IgD-negative memory B cell (primary cell): ENCODE data around the gene LEMD1. TPM values are rescaled to one million over a fixed set of nuclear protein-coding genes. Genes with fewer than 3 reads are reported as not detected.
A peak's percentile ranks its signal among the peaks of the same experiment; 100 is the strongest.

Source experiments
- H3K27ac Mint-ChIP-seq, 3 donors: one replicate each; pipeline ENCODE4 v1.8.0; 2020 to 2022; ENCODE audit warnings: mild to moderate bottlenecking in 3 of 3, mixed read lengths in 3 of 3, moderate library complexity in 1 of 3
- H3K27me3 Mint-ChIP-seq: one replicate; pipeline ENCODE4 v1.8.0; 2021; ENCODE audit warnings: mixed read lengths
- H3K36me3 Mint-ChIP-seq: one replicate; pipeline ENCODE4 v1.8.0; 2020; ENCODE audit warnings: mild to moderate bottlenecking, mixed read lengths
- H3K4me1 Mint-ChIP-seq, 3 donors: one replicate each; pipeline ENCODE4 v1.8.0; 2020 to 2022; ENCODE audit warnings: mixed read lengths in 3 of 3, mild to moderate bottlenecking in 1 of 3
- H3K4me3 Mint-ChIP-seq, 4 donors: one replicate each; pipeline ENCODE4 v1.8.0; 2020 to 2022; ENCODE audit warnings: mild to moderate bottlenecking in 4 of 4, mixed read lengths in 4 of 4, moderate library complexity in 3 of 4
- H3K9me3 Mint-ChIP-seq, 3 donors: one replicate each; pipeline ENCODE4 v1.8.0; 2020 to 2021; ENCODE audit warnings: mixed read lengths in 3 of 3, mild to moderate bottlenecking in 1 of 3
- polyA plus RNA-seq: library from polyadenylated mRNA; unstranded; fragments of 300-500 nt; fragmentation: Illumina TruSeq; gene quantifications from one replicate; pipeline ENCODE4 v1.2.3, GENCODE V29; 2021

Gene LEMD1, protein sequence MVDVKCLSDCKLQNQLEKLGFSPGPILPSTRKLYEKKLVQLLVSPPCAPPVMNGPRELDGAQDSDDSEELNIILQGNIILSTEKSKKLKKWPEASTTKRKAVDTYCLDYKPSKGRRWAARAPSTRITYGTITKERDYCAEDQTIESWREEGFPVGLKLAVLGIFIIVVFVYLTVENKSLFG
- not detected for polyA plus RNA-seq

DNA sequence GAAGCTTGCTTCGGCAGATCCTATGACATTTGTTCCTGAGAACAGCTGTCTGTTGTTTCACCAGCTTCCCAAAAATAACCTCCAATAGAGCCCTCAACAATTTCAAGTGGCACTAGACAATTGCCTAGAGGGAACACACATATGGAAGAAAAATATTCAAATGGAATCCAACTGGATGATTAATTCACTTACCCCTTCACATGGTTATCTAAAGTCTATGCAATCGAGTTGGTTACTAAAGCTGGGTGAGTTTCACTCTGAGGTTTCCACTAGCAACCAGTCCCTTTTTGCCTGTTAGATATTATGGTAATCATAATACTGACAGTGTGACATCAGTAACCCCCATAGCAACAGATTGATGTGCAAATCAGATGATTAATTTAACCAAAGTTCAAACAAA lies at the start of gene LEMD1:
Gene LEMD1 (minus strand): TSS at position 259 of the 400 bp plus-strand sequence. CDS start 1,520 bp downstream, outside the sequence.
- Mint-ChIP-seq H3K4me3 (no peak within 1 kb of the TSS), H3K4me1 (peaks cover 0 to 3% (median 0%) of the 10 kb centered on the region in 3 donors), H3K27ac (no peak within 1 kb of the TSS), H3K27me3 (peaks cover 3% of the 10 kb centered on the region), H3K9me3 (no peaks in the 10 kb centered on the region), H3K36me3 (no peaks in the 10 kb centered on the region)

DNA sequence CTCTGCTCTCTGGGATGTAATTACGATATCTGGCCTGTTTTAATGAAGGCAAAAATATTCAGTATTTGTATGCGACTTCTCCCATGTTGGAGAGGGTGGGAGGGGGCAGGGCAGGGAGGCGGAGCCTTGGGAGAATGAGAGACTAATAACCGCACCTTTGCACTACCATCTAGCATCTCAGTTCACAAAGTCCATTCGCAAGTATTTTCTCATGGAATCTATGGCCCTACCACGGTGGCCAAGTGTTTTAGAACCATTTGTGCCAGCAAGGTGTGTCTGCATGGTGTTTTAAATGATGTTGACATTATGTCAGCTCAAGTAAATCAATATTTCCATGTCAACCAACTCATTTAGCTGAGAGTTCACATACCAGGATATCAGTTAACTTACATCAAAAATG lies 48.3 kb upstream of the LEMD1 start:
- Mint-ChIP-seq H3K4me3 (no peak overlapping the region), H3K36me3 (peaks cover 9% of the 10 kb centered on the region), H3K9me3 (peaks cover 0 to 6% (median 2%) of the 10 kb centered on the region in 3 donors), H3K27me3 (peaks cover 19% of the 10 kb centered on the region), H3K27ac (no peak overlapping the region), H3K4me1 (peaks cover 0 to 4% (median 0%) of the 10 kb centered on the region in 3 donors)

DNA sequence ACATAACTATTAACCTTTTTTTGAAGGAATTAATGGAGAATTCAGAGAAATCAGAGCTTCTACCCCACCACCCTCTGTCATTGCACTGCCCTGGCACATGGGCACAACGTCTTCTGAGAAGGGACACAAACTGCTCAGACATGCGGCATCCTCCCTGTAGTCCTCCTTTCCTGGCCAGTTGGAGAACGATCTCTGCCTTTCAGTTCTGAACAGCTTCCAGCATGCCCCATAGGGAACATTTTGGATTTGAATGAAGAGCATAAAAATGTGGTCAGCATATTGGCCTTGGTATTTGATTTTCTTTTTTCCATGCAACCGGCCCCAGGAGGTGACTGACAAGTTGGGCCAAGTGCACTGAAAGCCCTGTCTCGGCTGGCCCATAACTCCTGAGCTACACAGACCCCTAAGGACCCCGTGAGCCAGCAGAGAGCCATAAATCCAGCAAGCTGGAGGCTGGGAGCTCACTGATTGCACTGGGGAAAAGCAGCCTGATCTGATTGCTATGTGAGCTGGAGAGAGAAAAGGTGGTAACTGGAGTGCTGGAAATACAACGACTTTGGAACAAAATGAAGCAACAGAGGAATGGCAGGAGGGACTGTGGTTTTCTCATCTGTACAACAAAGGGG lies 44.9 kb upstream of the LEMD1 start:
- Mint-ChIP-seq H3K27me3 (peaks cover 6% of the 10 kb centered on the region), H3K4me3 (no peak overlapping the region), H3K27ac (no peak overlapping the region), H3K36me3 (peaks cover 3% of the 10 kb centered on the region), H3K9me3 (no peaks in the 10 kb centered on the region), H3K4me1 (no peaks in the 10 kb centered on the region)

DNA sequence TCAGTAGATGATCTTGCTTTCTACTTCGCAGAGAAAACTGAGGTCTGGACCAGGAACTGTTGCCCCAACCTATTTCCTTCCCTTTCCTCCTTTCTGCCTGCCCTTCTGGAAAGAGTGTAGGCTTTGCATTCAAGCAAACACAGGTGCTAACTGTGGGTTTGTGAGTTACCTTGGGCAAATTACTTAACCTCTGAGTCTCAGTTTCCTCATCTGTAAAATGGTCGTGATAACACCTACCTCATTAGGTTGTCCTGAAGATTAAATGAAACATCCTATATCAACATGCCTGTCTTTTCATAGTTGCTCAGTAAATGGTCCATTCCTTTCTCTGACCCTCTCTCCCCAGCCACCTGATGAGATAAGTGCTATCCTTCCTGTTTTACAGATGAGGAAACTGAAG lies 43.5 kb upstream of the LEMD1 start:
- Mint-ChIP-seq H3K4me3 (no peak overlapping the region), H3K27me3 (peaks cover 9% of the 10 kb centered on the region), H3K36me3 (peaks cover 3% of the 10 kb centered on the region), H3K27ac (no peak overlapping the region), H3K4me1 (no peaks in the 10 kb centered on the region), H3K9me3 (no peaks in the 10 kb centered on the region)

DNA sequence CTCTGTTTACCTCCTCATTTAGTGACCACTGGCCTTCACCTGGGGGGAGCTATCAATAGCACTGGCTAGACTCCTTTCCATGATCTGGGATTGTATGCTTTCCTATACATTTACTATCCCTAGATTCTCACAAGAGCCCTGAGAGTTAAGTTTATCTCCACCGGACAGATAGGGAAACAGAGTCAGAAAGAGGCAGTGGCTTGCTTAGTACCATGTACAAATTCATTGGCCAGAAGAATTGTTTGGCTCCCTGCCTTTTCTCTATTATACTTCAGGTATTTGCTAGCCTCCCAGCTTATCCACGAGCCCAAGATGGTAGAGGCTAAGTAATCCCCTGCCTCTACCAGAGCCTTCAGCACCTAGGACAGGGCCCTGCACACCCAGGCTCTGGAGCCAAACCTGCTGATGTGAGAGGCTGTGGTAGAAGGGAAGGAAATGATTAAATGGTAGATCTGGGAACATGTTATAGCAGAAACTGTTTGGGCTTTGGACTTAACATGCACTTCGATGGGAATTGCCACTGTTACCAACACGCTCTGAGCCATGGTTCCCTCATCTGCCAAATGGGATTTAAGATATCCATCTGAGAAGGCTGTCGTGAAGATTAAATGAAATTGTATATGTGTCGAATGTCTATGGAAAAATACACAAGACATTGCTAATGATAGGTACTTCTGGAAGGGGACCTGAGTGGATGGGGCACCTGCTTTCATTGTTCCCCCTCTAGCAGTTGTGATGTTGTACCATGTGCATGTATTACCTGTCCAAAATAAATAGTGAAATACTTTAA lies 37.1 kb upstream of the LEMD1 start:
- Mint-ChIP-seq H3K36me3 (peaks cover 2% of the 10 kb centered on the region), H3K27me3 (peaks cover 37% of the 10 kb centered on the region), H3K4me3 (peak overlapping the region in 1 of 4 donors; percentile 11)

DNA sequence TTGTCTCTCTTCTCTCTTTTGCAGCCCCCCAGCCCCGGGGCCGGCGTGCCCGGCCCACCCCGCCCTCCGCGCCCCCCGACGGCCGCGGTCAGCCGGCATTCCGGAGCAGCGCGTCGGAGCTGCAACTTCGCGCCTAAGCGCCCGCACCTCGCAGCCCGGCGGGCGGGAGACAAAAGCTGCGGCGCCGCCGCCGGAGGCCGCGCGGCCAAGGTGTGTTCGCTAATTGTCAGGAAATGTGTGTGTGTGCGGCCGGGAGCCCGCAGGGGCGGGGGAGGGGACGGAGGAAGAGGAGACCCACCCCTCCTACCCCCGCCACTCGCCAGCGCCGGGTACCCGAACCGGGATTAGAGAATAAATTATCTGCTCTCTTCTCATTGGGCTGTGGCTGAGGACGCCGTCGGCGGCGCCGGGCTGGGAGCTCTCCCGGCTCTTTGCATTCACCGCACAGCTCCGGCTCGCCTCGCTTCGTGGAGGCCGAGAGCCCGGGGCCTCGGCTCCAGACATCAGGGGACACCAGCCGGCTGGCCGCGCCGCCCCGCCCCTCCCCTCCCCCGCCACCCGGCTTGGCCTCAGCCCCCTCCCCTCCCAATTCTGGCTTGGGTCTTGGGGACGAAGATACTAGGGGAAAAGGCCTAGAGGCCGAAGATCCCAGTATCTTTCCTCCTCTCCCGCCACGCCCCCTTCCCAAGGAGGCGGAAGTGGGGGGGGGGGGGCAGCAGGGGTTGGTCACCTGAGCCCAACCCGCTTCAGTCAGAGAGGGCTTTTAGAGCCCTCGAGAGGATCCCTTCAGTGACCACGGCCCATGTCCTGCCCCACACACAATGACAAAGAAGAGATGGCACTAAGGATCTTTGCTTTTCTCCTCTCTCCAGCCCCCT lies 35.3 kb upstream of the LEMD1 start:
- Mint-ChIP-seq H3K27me3 (peaks cover 50% of the 10 kb centered on the region), H3K36me3 (peaks cover 2% of the 10 kb centered on the region), H3K27ac (peak overlapping the region in 1 of 3 donors; percentile 27), H3K4me3 (peak overlapping the region; percentile 77 to 92 (median 85)), H3K4me1 (peaks cover 7 to 8% (median 8%) of the 10 kb centered on the region in 3 donors), H3K9me3 (no peaks in the 10 kb centered on the region)

More for the DNA sequence above, 37.1 kb upstream of the LEMD1 start:
- Mint-ChIP-seq H3K4me1 (peaks cover 7 to 8% (median 8%) of the 10 kb centered on the region in 3 donors), H3K9me3 (no peaks in the 10 kb centered on the region), H3K27ac (no peak overlapping the region)

DNA sequence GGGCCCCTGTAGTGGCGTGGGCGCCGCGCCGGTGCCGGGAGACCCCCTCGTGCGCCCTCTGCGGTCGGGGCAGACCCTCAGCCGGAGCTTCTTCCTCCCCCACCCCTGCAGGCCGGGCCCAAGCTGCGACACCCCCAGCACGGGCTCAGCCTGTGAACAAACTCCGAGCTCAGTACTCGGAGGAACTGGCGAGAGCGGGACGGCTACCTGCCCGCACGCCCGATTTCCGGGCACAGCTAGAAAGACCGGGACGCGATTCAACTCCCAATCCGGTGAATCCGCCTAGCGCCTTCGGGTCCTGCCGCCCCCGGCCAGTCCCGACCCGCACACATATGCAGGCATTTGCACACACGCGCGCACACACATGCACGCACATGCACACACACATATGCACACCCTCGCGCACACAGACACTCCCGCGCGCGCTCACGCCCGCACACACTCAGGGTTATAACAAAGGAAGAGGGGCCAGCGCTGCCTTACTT lies 34.6 kb upstream of the LEMD1 start:
- no peaks in the 10 kb centered on the region for H3K9me3 Mint-ChIP-seq

DNA sequence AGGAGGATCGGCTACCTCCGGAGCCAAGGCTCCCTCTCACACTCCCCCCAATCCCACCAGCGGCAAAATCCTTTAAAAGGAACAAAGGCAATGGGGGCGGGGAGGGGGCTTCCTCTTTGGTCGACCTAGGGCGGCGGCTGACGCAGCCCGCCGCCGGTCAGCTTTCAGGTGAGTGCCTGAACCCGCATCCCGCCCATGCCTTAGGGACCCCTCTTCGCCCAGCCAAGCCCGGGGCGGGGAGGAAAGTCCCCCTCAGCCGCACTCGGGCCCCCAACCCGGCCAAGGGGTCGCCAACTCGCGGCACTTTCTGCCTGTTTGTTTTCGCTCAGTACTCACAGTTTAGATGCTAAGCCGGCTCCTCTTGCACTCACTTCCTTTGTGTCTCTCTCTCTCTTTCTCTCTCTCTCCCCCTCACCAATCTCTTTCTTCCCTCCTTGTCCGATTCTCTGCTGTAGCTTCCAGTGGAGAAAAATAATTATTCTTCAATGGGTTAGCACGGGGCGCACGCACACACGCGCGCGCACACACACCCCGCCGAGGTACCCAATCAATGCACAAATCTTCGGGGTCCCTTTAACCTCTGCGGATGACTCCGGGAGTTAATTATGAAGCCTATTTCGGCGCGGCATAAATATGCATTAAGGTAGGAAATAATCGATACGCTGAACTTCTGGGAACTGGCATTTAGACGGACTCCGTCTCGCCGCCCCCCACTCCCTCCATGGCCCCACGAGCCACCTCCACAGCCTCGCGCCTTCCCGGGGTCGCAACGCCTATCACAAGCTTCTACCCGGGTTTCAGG lies 33.9 kb upstream of the LEMD1 start, which contains the start of gene BLACAT1:
Gene BLACAT1 (minus strand): TSS at position 465 of the 802 bp plus-strand sequence.
- H3K4me1 Mint-ChIP-seq, result peaks cover 7 to 8% (median 8%) of the 10 kb centered on the region in 3 donors
- H3K4me3 Mint-ChIP-seq, result peak within 1 kb of the TSS; percentile 77 to 92 (median 86)
- peak within 1 kb of the TSS in 1 of 3 donors; percentile 42 for H3K27ac Mint-ChIP-seq
- peaks cover 2% of the 10 kb centered on the region for H3K36me3 Mint-ChIP-seq
- no peaks in the 10 kb centered on the region for H3K9me3 Mint-ChIP-seq
- H3K27me3 Mint-ChIP-seq, result peaks cover 54% of the 10 kb centered on the region

More for the DNA sequence above, 34.6 kb upstream of the LEMD1 start:
- H3K4me1 Mint-ChIP-seq, result peaks cover 7 to 8% (median 8%) of the 10 kb centered on the region in 3 donors
- peaks cover 51% of the 10 kb centered on the region for H3K27me3 Mint-ChIP-seq
- H3K27ac Mint-ChIP-seq, result no peak overlapping the region
- peaks cover 2% of the 10 kb centered on the region for H3K36me3 Mint-ChIP-seq
- H3K4me3 Mint-ChIP-seq, result peak overlapping the region; percentile 77 to 92 (median 86)

DNA sequence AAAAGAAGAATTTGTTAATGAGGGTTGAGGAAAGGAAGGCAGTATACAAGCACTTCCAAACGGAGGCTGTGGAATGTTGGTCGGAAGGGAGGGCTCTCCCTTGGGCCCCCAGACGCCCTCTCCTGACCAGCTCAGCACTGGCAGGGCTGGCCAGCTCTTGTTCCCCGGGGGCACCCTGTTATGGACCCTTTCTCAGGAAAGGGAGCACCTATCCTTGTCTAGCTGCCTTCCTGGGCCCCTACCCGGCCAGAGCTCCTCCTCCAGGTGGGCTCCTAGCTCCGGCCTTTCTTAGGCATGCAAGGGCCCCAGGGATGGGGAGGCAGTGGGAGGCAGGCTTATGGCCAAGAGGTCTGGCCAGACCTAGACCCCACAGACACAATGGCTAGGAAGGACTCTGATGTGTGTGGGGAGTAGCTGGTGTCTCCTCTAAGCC lies 33.1 kb upstream of the LEMD1 start:
- Mint-ChIP-seq H3K9me3 (no peaks in the 10 kb centered on the region), H3K27ac (no peak overlapping the region), H3K4me1 (peaks cover 7 to 8% (median 8%) of the 10 kb centered on the region in 3 donors), H3K4me3 (peak overlapping the region in 1 of 4 donors; percentile 55), H3K36me3 (peaks cover 2% of the 10 kb centered on the region), H3K27me3 (peaks cover 50% of the 10 kb centered on the region)

DNA sequence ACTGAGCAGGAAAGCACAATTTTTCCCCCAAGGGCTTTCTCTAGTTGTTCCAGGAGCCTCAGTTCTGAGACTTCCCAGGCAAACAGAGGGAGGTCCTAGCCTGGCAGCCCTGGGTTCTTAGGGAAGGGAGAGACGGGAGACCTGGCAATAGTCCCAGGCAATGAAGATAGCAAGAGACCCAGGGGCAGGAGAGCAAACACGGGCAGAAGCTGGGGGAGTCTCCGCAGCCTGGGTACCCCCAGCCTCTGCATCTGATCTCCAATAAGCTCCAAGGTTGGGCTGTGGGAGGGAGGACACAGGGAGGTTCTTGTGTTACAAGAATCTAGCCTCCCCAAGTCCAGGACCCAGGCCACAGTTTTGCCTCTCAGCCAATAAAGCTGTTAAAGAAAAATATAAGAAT lies 31.6 kb upstream of the LEMD1 start:
- Mint-ChIP-seq H3K27me3 (peaks cover 45% of the 10 kb centered on the region), H3K4me1 (peaks cover 7 to 11% (median 8%) of the 10 kb centered on the region in 3 donors), H3K36me3 (peaks cover 2% of the 10 kb centered on the region), H3K4me3 (peak overlapping the region in 1 of 4 donors; percentile 17), H3K9me3 (no peaks in the 10 kb centered on the region), H3K27ac (no peak overlapping the region)

DNA sequence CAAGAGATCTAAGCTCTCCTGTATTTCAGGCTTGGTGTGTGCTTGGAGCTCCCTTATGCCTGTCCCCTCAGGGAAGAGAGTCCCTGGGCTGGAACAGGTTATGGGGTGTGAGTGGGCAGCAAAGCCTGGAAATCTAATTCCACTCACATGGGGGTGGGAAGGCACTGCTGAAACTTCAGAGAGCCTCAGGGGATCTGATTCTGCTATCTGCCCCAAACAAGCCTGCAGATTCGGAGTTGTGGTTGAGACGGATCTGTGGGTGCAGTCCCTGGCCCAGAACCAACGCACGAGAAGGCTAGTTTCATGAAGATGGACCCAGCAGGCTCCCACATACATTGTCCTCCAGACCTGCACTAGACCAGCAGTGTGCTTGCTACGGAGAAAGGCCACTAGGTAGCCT lies 31.1 kb upstream of the LEMD1 start:
- Mint-ChIP-seq H3K27me3 (peaks cover 41% of the 10 kb centered on the region), H3K9me3 (no peaks in the 10 kb centered on the region), H3K4me1 (peaks cover 7 to 11% (median 8%) of the 10 kb centered on the region in 3 donors), H3K4me3 (no peak overlapping the region), H3K36me3 (no peaks in the 10 kb centered on the region), H3K27ac (no peak overlapping the region)

DNA sequence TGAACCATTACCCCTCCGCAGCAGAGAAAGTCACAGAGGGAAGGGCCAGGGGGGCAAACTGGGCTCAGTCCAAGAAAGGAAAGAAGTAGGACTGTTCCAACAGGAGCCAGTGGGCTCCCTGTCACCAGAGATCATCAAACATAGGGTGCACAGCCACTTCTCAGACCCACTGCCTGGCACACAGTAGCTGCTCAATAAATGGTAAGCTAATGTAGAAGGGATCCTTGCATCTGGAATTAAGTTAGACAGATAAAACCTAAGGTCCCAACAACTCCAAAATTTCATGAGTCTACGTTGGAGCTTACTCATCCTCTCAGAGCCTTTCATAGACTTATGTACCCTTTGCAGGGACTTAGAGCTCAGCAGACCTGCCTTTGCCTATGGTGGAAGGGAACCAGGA lies 30.5 kb upstream of the LEMD1 start:
- H3K9me3 Mint-ChIP-seq, result no peaks in the 10 kb centered on the region
- H3K27ac Mint-ChIP-seq, result no peak overlapping the region
- H3K4me1 Mint-ChIP-seq, result peaks cover 5 to 9% (median 7%) of the 10 kb centered on the region in 3 donors

DNA sequence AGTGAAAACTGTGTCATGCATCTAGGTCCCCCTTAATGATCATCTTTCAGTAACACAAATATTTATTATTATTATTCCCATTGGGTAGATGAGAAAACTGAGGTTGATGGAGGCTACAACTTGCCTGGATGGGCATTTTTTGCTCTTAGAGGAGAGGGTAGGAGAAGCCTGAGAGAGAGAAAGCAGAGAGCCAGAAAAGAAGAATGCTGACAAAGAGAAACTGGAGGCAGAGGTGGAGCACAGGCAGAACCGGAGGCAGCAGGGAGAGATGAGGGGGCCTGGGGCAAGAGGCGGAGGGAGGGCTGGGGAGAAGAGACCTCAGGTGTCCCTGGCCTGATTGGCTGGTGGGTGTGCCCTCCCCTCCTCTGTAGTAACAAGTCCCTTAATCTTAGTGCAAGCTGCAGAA lies 29.9 kb upstream of the LEMD1 start:
- no peak overlapping the region for H3K4me3 Mint-ChIP-seq
- no peaks in the 10 kb centered on the region for H3K36me3 Mint-ChIP-seq
- peaks cover 5 to 14% (median 7%) of the 10 kb centered on the region in 3 donors for H3K4me1 Mint-ChIP-seq
- peaks cover 37% of the 10 kb centered on the region for H3K27me3 Mint-ChIP-seq
- H3K27ac Mint-ChIP-seq, result no peak overlapping the region
- no peaks in the 10 kb centered on the region for H3K9me3 Mint-ChIP-seq

More for the DNA sequence above, 30.5 kb upstream of the LEMD1 start:
- Mint-ChIP-seq H3K36me3 (no peaks in the 10 kb centered on the region), H3K4me3 (no peak overlapping the region), H3K27me3 (peaks cover 36% of the 10 kb centered on the region)
